Bone marrow (tissue), 2 donors: Measurements from ENCODE around the gene PNPLA7.

ENCODE experiments used
- DNase-seq, 2 donors: peaks; one replicate each; lab custom pipeline; 2025; lab: John Stamatoyannopoulos, UW

Gene PNPLA7

GRCh38 chr9:137494550-137495351 lies 55.5 kb downstream of the PNPLA7 start:
- DNase-seq = no peak

- no peak for DNase-seq
These were observed 56.1 kb downstream of the PNPLA7 start for GRCh38 chr9:137494104-137494544.

- DNase-seq = no peak
These were observed 56.7 kb downstream of the PNPLA7 start for GRCh38 chr9:137493364-137494103.

- no peak for DNase-seq
These were observed 57.5 kb downstream of the PNPLA7 start for GRCh38 chr9:137492464-137493363.

GRCh38 chr9:137491735-137492432 lies 58.3 kb downstream of the PNPLA7 start:
- DNase-seq = no peak

GRCh38 chr9:137490532-137491186 lies 59.5 kb downstream of the PNPLA7 start:
- DNase-seq = no peak

GRCh38 chr9:137488906-137489305 lies 61.3 kb downstream of the PNPLA7 start:
- no peak for DNase-seq

- no peak for DNase-seq
These were observed 61.9 kb downstream of the PNPLA7 start for GRCh38 chr9:137488327-137488653.

- DNase-seq = no peak
These were observed 62.5 kb downstream of the PNPLA7 start for GRCh38 chr9:137487454-137488326.

GRCh38 chr9:137486545-137487453 lies 63.4 kb downstream of the PNPLA7 start:
- no peak for DNase-seq

GRCh38 chr9:137486141-137486490 lies 64.1 kb downstream of the PNPLA7 start:
- DNase-seq = no peak

GRCh38 chr9:137485343-137486140 lies 64.7 kb downstream of the PNPLA7 start:
- DNase-seq = no peak

- DNase-seq = no peak
These were observed 65.5 kb downstream of the PNPLA7 start for GRCh38 chr9:137484551-137485315.

- peak in 1 of 2 donors; percentile 9 for DNase-seq
These were observed 68.0 kb downstream of the PNPLA7 start for GRCh38 chr9:137482094-137482781.

- DNase-seq = no peak
These were observed 69.2 kb downstream of the PNPLA7 start for GRCh38 chr9:137480686-137481683.
